Adipose tissue (tissue), 3 donors: ENCODE measurements around the gene MINAR1. TPM values are rescaled to one million over a fixed set of nuclear protein-coding genes. Genes with fewer than 3 reads are reported as not detected.
"Not testable (repeated sequence)": the region's sequence is repeated elsewhere in the genome, so short reads cannot be mapped to it uniquely, and the experiment has no call there.

Experiments
- H3K27ac ChIP-seq: one replicate; pipeline ENCODE4 v1.5.1; 2013; ENCODE audit warnings: low read depth, low read length
- WGBS, 3 donors: extraction: QIAGEN DNeasy Blood & Tissue Kit; methylation state at CpG; one replicate each; pipeline ENCODE4 v1.1.7; 2013; 5-methylcytosine and 5-hydroxymethylcytosine counted together
- polyA plus RNA-seq, 3 donors: library from polyadenylated mRNA; stranded (reverse); fragments of 200-250 nt; gene quantifications; one replicate each; pipeline ENCODE4 v1.2.3, GENCODE V29; 2013
- donor health status: healthy with polysubstance abuse.
- donor health status: Bipolar disorder and iron deficiency.
- donor health status: healthy.

Gene MINAR1
- polyA plus RNA-seq, 3 donors = 0.07 to 0.49 (median 0.22) TPM

DNA sequence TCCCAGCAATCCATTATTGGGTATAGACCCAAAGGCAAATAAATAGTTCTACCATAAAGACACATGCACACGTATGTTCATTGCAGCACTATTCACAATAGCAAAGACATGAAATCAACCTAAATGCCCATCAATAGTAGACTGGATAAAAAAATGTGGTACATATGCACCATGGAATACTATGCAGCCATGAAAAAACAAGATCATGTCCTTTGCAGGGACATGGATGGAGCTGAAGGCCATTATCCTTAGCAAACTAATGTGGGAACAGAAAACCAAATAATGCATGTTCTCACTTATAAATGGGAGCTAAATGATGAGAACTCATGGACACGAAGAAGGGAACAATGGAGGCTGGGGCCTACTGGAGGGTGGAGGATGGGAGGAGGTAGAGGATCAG is 5.2 kb upstream of the MINAR1 start:
- 94 to 97% (median 96%) methylated on average over 2 of the region's 2 CpGs for WGBS, 3 donors
- H3K27ac ChIP-seq = not testable (repeated sequence)

DNA sequence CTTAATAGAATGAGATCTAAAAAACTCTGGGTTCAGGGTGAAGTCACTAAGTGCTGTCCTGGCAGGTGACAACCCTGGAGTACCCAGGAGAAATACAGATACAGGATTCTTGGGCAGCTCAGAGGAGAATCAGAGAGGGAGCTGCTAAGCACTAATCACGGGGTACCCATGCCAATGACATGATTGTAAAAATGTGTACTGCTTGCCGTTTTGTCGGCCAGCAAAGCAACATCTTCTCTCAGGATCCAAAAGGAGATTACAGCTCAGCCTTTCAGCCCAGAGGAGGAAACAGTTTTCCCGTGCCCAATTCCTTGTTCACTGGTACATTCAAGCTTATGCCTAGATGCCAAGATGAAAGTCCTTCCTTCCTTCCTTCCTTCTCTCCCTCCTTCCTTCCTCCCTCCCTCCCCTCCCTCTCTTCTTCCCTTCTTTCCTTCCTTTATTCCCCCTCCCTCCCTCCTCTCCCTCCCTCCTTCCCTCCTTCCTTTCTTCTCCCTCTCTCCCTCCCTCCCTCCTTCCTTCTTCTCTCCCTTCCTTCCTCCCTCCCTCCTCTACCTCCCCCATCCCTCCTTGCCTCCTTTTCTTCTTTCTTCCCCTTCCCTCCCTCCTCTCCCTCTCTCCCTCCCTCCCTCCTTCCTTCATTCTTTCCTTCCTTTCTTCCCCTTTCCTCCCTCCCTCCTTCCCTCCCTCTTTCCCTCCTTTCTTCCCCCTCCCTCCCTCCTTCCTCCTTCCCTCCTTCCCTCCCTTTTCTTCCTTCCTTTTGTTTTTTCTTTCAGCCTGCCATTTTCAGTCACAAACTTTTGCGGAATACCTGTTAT is 4.1 kb upstream of the MINAR1 start:
- H3K27ac ChIP-seq = no peak overlapping the region
- WGBS, 3 donors = 62 to 72% (median 66%) methylated on average over 5 of the region's 5 CpGs

DNA sequence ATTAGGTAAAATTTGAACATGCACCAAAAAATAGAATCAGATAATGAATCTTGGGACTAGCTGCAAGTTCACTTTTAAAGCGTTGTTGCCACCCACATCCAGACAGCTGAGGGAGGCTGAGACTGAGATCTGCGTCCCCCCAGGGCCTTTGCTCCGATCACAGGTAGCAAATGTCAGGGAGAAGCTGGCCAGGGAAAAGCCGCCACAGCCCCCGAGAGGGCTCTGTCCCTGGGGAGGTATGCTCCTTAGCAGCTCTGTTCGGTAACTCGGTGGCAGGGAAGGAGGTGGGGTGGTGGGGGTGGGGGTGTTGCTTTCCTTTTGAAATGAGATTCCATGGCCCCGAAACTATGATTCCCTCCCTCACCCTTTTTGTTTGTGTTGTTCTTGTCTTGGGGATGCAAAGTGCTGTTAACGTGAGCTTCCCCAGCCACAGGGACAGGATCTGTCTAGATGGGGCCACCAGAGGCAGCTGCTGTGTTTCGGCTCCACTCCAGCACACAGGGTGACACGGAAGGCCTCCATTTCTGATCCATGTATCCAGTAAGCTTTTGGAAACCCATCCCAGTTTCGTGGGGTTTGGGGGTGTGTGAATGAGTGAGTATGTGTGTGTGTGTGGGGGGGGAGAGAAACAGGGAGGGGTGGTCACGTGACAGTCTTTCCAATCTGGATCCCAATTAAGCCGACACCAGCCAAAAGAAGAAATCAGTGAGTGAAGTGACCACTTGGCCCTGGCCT is 1.1 kb upstream of the MINAR1 start:
- WGBS, 3 donors = 18 to 21% (median 20%) methylated on average over 14 of the region's 14 CpGs

DNA sequence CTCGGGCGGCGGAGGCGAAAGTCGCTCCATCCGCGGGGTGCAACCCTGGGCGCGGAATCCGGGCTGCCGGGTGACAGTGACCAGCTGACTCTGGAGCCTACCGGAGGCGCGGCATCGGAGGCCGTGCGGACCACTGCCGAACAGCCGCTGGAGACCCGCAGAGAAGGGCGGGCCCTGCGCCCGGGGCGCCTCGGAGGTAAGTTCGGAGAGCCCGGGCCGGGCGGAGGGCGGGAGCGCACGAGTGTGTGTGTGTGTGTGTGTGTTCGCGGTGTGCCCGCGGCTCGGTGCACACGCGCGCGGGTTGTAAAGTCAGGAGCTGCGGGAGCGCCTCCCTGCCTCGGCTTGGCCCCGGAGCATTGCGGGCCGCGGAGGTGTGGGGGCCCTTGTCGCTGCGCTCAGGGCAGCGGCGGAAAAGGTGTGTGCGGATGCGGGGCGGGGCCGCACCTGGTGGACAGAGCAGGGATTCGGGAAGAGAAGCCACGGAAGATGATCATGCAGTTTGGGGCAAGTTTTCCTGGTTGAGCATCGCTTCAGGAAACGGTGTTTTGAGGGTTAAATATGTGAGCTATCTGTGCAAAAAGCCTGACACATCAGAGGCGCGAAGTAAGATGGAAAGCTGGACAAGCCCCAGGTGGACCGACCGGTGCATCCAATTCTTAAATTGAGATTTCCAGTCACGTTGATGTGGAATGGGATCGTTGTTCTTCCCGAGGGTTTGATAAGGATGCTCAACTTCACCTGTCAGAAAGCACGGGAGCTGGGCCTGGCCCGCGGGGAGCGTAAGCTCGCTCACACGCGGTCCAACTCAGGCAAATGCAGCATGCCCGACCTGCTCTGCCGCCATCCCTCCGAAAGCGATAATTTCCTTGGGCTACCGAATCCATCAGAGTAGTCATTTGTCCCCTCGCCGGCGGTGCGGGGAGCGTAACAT is 474 bp downstream of the MINAR1 start:
- WGBS, 3 donors = 5 to 6% (median 5%) methylated on average over 83 to 84 of the region's 84 CpGs
- no peak overlapping the region for H3K27ac ChIP-seq

More for the DNA sequence above, 1.1 kb upstream of the MINAR1 start:
- no peak overlapping the region for H3K27ac ChIP-seq

DNA sequence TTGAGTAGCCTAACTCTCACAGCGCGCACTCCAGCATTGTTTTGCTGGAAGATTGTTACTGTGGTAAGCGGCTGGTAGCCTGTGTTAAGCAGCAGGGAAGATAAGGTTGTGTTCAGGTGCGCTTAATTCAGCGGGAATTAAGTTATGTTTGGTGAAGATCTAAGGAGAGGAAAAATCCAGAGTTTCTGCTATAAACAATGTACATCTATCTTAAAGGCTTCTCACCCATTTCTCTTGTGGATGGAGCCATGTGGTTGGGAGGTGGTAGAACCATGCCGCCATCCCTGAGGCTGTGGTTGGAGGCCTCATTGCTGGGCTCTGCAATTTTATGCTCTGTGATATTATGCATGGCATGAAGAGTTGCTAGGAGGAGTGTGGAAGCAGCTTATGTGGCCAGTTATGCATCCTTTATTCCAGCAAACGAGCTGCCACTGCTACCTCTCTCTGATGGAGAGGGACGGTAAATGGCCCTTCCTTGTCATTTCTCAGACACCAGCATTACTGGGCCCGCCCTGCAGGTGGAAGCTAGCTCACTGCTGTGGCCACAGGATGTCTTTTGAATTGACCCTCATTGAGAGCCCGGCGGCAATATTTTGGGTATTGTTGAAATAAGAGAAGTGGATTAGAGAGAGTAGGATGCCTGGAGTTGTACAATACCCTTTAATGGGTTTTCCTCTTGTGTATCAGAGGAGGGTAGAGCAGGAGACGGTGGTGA is 1.3 kb downstream of the MINAR1 start:
- no peak overlapping the region for H3K27ac ChIP-seq
- 46 to 59% (median 50%) methylated on average over 12 of the region's 12 CpGs for WGBS, 3 donors

- no peak overlapping the region for H3K27ac ChIP-seq
- WGBS, 3 donors = 67 to 76% (median 74%) methylated on average over 3 of the region's 3 CpGs
Measured at GRCh38 chr15:79434361-79434760, 2.2 kb downstream of the MINAR1 start.

GRCh38 chr15:79436037-79436780 is 4.1 kb downstream of the MINAR1 start:
- H3K27ac ChIP-seq = no peak overlapping the region
- WGBS, 3 donors = 71 to 84% (median 76%) methylated on average over 8 of the region's 8 CpGs

- 90 to 94% (median 92%) methylated on average over 2 of the region's 2 CpGs for WGBS, 3 donors
- H3K27ac ChIP-seq = no peak overlapping the region
Measured at GRCh38 chr15:79437275-79438000, 5.3 kb downstream of the MINAR1 start.

- 93 to 95% (median 94%) methylated on average over 5 of the region's 5 CpGs for WGBS, 3 donors
- H3K27ac ChIP-seq = no peak overlapping the region
Measured at GRCh38 chr15:79439236-79439635, 7.1 kb downstream of the MINAR1 start.

- WGBS, 3 donors = 72 to 82% (median 79%) methylated on average over 7 of the region's 7 CpGs
- H3K27ac ChIP-seq = no peak overlapping the region
Measured at GRCh38 chr15:79440355-79440908, 8.3 kb downstream of the MINAR1 start.

GRCh38 chr15:79442911-79443310 is 10.8 kb downstream of the MINAR1 start:
- H3K27ac ChIP-seq = no peak overlapping the region
- WGBS, 3 donors = 71 to 83% (median 75%) methylated on average over 4 of the region's 4 CpGs

DNA sequence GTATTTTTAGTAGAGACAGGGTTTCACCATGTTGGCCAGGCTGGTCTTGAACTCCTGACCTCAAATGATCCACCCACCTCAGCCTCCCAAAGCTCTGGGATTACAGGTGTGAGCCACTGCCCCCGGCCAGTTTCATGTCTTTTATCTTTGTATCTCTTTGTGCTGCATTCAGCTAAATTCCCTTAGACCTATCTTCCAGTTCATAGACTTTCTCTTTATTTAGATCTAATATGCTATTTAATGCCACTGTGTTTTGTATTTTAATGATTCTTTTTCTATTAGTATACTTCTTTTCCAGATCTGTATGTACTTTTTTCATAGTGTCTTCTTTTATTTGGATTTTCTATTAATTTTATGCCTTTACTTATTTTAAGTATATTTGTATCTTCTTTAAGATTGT is 14.9 kb downstream of the MINAR1 start:
- H3K27ac ChIP-seq = no peak overlapping the region
- WGBS, 3 donors = 83 to 98% (median 95%) methylated on average over 1 of the region's 1 CpG

- H3K27ac ChIP-seq = no peak overlapping the region
- 79 to 83% (median 83%) methylated on average over 3 of the region's 3 CpGs for WGBS, 3 donors
Measured at GRCh38 chr15:79450648-79451047, 18.5 kb downstream of the MINAR1 start.

- no peak overlapping the region for H3K27ac ChIP-seq
- WGBS, 3 donors = 54 to 60% (median 56%) methylated on average over 17 of the region's 17 CpGs
Measured at GRCh38 chr15:79451361-79451999, 19.3 kb downstream of the MINAR1 start.

- H3K27ac ChIP-seq = no peak overlapping the region
- WGBS, 3 donors = 86 to 87% (median 87%) methylated on average over 4 of the region's 4 CpGs
Measured at GRCh38 chr15:79452244-79453051, 20.3 kb downstream of the MINAR1 start.
